ENCODE data around the gene SLC66A3.

DNA sequence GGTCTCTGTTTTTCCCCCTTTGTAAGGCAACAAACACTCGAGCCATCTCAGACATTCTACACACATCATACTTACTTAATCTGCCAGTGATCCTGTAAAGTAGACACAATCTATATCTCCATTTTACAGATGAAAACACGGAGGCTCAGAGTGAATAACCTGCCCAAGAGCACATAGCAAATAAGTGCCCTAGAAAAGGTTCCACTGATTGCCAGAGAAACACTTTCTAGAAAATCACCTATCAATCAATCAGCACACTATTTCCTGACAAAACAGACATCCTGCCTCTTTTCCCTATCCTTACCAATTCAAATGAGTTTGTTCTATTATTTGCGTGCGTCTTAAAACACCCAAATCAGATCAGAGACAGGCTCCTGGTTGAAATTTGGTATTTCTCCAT lies 23.9 kb downstream of the SLC66A3 start:
- TF ChIP-seq, protein P1, sequence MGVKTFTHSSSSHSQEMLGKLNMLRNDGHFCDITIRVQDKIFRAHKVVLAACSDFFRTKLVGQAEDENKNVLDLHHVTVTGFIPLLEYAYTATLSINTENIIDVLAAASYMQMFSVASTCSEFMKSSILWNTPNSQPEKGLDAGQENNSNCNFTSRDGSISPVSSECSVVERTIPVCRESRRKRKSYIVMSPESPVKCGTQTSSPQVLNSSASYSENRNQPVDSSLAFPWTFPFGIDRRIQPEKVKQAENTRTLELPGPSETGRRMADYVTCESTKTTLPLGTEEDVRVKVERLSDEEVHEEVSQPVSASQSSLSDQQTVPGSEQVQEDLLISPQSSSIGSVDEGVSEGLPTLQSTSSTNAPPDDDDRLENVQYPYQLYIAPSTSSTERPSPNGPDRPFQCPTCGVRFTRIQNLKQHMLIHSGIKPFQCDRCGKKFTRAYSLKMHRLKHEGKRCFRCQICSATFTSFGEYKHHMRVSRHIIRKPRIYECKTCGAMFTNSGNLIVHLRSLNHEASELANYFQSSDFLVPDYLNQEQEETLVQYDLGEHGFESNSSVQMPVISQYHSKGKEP (tag by site-specific recombination; IDR thresholded peaks at IDR 0.05) = no peak
- no peak for TF ChIP-seq ZBTB20 (tag by site-specific recombination; IDR thresholded peaks at IDR 0.05)
- TF ChIP-seq ZNF174 (tag by site-specific recombination; IDR thresholded peaks at IDR 0.05) = no peak
- no peak for TF ChIP-seq ZNF501 (tag by site-specific recombination; IDR thresholded peaks at IDR 0.05)
- TF ChIP-seq, protein P2, sequence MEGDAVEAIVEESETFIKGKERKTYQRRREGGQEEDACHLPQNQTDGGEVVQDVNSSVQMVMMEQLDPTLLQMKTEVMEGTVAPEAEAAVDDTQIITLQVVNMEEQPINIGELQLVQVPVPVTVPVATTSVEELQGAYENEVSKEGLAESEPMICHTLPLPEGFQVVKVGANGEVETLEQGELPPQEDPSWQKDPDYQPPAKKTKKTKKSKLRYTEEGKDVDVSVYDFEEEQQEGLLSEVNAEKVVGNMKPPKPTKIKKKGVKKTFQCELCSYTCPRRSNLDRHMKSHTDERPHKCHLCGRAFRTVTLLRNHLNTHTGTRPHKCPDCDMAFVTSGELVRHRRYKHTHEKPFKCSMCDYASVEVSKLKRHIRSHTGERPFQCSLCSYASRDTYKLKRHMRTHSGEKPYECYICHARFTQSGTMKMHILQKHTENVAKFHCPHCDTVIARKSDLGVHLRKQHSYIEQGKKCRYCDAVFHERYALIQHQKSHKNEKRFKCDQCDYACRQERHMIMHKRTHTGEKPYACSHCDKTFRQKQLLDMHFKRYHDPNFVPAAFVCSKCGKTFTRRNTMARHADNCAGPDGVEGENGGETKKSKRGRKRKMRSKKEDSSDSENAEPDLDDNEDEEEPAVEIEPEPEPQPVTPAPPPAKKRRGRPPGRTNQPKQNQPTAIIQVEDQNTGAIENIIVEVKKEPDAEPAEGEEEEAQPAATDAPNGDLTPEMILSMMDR (tag by site-specific recombination; IDR thresholded peaks at IDR 0.05) = no peak
- TF ChIP-seq, protein P3, sequence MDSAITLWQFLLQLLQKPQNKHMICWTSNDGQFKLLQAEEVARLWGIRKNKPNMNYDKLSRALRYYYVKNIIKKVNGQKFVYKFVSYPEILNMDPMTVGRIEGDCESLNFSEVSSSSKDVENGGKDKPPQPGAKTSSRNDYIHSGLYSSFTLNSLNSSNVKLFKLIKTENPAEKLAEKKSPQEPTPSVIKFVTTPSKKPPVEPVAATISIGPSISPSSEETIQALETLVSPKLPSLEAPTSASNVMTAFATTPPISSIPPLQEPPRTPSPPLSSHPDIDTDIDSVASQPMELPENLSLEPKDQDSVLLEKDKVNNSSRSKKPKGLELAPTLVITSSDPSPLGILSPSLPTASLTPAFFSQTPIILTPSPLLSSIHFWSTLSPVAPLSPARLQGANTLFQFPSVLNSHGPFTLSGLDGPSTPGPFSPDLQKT (IDR thresholded peaks at IDR 0.05; ENCODE audit: borderline replicate concordance, low read depth, low read length) = no peak
- TF ChIP-seq ZNF335 (tag by site-specific recombination; conservative IDR thresholded peaks at IDR 0.05) = no peak
